Hepatocyte (in vitro differentiated cells): ENCODE measurements around the gene JAG1.

Experiments used
- EZH2 ChIP-seq: fragments of 200-600 bp; sonication (generic); IDR thresholded peaks from 2 replicates; pipeline ENCODE4 v1.6.1; 2016; ENCODE audit warnings: antibody characterized with exemption, mild to moderate bottlenecking, borderline replicate concordance
- TF ChIP-seq, protein P1 (sequence below): fragments of 200-600 bp; sonication (generic); IDR thresholded peaks from 2 replicates; pipeline ENCODE4 v1.5.1; 2016; ENCODE audit warnings: antibody characterized with exemption, mild to moderate bottlenecking; ENCODE audit not compliant: poor library complexity

DNA sequence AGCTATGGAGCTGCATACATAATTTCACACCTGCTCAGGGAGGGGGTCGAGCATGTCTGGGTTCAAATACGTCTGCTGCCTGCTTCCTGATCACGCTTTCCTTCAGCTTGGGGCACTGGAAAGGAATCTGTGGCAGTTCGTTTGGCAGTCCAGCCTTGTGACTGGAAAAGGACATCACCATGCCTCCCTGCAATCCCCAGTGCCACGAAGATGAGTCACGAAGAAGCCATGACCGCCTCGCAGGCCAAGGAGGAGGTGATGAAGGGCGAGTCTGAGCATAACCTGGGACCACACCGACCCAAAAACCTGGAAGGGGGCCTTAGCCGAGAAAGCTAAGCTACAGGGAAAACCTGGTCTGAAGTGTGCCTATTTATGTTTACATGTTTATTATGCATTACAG is 13.1 kb downstream of the JAG1 start:
- TF ChIP-seq, protein P1, sequence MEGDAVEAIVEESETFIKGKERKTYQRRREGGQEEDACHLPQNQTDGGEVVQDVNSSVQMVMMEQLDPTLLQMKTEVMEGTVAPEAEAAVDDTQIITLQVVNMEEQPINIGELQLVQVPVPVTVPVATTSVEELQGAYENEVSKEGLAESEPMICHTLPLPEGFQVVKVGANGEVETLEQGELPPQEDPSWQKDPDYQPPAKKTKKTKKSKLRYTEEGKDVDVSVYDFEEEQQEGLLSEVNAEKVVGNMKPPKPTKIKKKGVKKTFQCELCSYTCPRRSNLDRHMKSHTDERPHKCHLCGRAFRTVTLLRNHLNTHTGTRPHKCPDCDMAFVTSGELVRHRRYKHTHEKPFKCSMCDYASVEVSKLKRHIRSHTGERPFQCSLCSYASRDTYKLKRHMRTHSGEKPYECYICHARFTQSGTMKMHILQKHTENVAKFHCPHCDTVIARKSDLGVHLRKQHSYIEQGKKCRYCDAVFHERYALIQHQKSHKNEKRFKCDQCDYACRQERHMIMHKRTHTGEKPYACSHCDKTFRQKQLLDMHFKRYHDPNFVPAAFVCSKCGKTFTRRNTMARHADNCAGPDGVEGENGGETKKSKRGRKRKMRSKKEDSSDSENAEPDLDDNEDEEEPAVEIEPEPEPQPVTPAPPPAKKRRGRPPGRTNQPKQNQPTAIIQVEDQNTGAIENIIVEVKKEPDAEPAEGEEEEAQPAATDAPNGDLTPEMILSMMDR = no peak
- no peak for TF ChIP-seq EZH2
